Measurements from ENCODE around the gene RGL2. TPM values are rescaled to one million over a fixed set of nuclear protein-coding genes. Genes with fewer than 3 reads are reported as not detected.

The RGL2 gene
- total and polyA plus RNA-seq, 2 of the 13 experiments (the other 11 are each of a cell fraction or from before 2014, with no cell fraction given): 22.9 to 47.4 TPM

DNA sequence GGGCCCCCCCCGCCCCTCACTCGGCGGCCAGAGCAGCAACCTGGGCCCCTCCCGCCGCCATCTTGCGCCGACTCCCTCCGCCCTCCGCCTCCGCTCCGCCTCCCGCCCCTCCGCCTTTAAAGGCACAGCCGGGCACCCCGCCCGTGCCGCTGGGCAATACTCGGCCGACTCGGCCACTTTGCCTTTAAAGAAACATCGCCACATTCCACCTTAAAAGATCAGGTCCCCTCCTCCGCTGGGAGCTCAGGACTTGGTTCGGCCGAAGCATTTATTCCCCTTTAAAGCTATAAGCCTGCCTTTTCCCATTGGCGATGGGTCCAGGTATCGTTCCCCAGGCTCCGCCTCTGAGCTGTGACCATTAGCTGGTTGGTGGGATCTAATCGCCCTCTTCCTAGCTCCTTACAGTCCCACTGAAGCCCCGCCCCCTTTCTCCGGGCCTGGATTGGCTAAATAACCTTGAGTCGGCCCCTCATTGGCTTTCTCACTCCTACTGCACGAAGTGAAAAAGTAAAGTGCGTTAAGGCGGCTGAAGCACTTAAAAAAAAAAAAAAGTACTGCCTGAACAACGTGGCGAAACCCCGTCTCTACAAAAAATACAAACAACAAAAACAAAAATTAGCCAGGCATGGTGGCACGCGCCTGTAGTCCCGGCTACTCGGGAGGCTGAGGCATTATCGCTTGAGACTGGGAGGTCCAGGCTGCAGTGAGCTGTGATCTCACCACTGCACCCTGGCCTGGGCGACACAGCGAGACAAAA, 19.1 kb upstream of the RGL2 start, which contains the start of gene ZBTB22 (continued):
- no peak; the same call in 1 of the 2 replicates for TF ChIP-seq ZNF710 (CRISPR knock-in tag; IDR thresholded peaks at IDR 0.05; ENCODE audit: borderline replicate concordance)
- TF ChIP-seq ZNF33A (CRISPR knock-in tag; IDR thresholded peaks at IDR 0.05; ENCODE audit: borderline replicate concordance): 0 out of 2 replicates have a peak, but pooled peaks have one; percentile 10
- peak; percentile 80; the same call in 1 of the 2 replicates for TF ChIP-seq KDM5A (IDR thresholded peaks at IDR 0.05; ENCODE audit: borderline replicate concordance, low read length)
- TF ChIP-seq TBL1XR1 (IDR thresholded peaks at IDR 0.05; ENCODE audit: borderline replicate concordance, low read length, partially characterized antibody): no peak
- no peak for TF ChIP-seq ZFP36L2 (CRISPR knock-in tag; IDR thresholded peaks at IDR 0.05)
- TF ChIP-seq ZNF850 (CRISPR knock-in tag; conservative IDR thresholded peaks at IDR 0.05): no peak; the same call in 1 of the 2 replicates
- no peak; the same call in 1 of the 2 replicates for TF ChIP-seq KLF9 (CRISPR knock-in tag; IDR thresholded peaks at IDR 0.05; ENCODE audit: low read depth)
- peak; percentile 11; the same call in 1 of the 2 replicates for TF ChIP-seq HNF4A (CRISPR knock-in tag; IDR thresholded peaks at IDR 0.05)
- TF ChIP-seq GTF3A (CRISPR knock-in tag; conservative IDR thresholded peaks at IDR 0.05): no peak
- TF ChIP-seq CSRNP1 (CRISPR knock-in tag; IDR thresholded peaks at IDR 0.05): no peak
- 0 out of 2 replicates have a peak, but pooled peaks have one; percentile 52 for TF ChIP-seq ZNF136 (CRISPR knock-in tag; IDR thresholded peaks at IDR 0.05; ENCODE audit: low read depth)
- peak; percentile 66; the same call in 1 of the 2 replicates for TF ChIP-seq DR1 (CRISPR knock-in tag; IDR thresholded peaks at IDR 0.05)
- TF ChIP-seq ZNF234 (CRISPR knock-in tag; conservative IDR thresholded peaks at IDR 0.05): no peak
- peak; percentile 64; the same call in 1 of the 2 replicates for TF ChIP-seq KDM4B (CRISPR knock-in tag; IDR thresholded peaks at IDR 0.05)
- TF ChIP-seq NFE2L2 (IDR thresholded peaks at IDR 0.05; ENCODE audit: low read length): no peak
- TF ChIP-seq NFYB (CRISPR knock-in tag; IDR thresholded peaks at IDR 0.05): peak; percentile 88
- TF ChIP-seq RFXAP (CRISPR knock-in tag; IDR thresholded peaks at IDR 0.05; ENCODE audit: borderline replicate concordance): peak; percentile 81
- peak; percentile 29; the same call in 1 of the 2 replicates for TF ChIP-seq ISL2 (CRISPR knock-in tag; IDR thresholded peaks at IDR 0.05)
- 0 out of 2 replicates have a peak, but pooled peaks have one; percentile 35 for TF ChIP-seq ZNF501 (CRISPR knock-in tag; IDR thresholded peaks at IDR 0.05)
- peak; percentile 54; the same call in 1 of the 2 replicates for TF ChIP-seq ZNF879 (CRISPR knock-in tag; IDR thresholded peaks at IDR 0.05)
- TF ChIP-seq, protein P1, sequence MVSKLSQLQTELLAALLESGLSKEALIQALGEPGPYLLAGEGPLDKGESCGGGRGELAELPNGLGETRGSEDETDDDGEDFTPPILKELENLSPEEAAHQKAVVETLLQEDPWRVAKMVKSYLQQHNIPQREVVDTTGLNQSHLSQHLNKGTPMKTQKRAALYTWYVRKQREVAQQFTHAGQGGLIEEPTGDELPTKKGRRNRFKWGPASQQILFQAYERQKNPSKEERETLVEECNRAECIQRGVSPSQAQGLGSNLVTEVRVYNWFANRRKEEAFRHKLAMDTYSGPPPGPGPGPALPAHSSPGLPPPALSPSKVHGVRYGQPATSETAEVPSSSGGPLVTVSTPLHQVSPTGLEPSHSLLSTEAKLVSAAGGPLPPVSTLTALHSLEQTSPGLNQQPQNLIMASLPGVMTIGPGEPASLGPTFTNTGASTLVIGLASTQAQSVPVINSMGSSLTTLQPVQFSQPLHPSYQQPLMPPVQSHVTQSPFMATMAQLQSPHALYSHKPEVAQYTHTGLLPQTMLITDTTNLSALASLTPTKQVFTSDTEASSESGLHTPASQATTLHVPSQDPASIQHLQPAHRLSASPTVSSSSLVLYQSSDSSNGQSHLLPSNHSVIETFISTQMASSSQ (IDR thresholded peaks at IDR 0.05; ENCODE audit: low read depth): 0 out of 2 replicates have a peak, but pooled peaks have one; percentile 5
- TF ChIP-seq, protein P1 (CRISPR knock-in tag; IDR thresholded peaks at IDR 0.05; ENCODE audit: borderline replicate concordance): no peak; the same call in 1 of the 2 replicates

All from HepG2 (cell line).